GM12873 (cell line): ENCODE measurements around the gene DMAC2.

ENCODE experiments used
- TF ChIP-seq, protein P1 (sequence below): IDR thresholded peaks from 2 replicates; pipeline ENCODE4 v1.5.1; 2012; ENCODE audit warnings: low read depth, mild to moderate bottlenecking, moderate library complexity, low read length, control low read depth; ENCODE audit not compliant: insufficient read depth; ENCODE audit errors: missing control alignments

Gene DMAC2

GRCh38 chr19:41422456-41422855 is 17.3 kb downstream of the DMAC2 start:
- TF ChIP-seq, protein P1, sequence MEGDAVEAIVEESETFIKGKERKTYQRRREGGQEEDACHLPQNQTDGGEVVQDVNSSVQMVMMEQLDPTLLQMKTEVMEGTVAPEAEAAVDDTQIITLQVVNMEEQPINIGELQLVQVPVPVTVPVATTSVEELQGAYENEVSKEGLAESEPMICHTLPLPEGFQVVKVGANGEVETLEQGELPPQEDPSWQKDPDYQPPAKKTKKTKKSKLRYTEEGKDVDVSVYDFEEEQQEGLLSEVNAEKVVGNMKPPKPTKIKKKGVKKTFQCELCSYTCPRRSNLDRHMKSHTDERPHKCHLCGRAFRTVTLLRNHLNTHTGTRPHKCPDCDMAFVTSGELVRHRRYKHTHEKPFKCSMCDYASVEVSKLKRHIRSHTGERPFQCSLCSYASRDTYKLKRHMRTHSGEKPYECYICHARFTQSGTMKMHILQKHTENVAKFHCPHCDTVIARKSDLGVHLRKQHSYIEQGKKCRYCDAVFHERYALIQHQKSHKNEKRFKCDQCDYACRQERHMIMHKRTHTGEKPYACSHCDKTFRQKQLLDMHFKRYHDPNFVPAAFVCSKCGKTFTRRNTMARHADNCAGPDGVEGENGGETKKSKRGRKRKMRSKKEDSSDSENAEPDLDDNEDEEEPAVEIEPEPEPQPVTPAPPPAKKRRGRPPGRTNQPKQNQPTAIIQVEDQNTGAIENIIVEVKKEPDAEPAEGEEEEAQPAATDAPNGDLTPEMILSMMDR, result no peak

DNA sequence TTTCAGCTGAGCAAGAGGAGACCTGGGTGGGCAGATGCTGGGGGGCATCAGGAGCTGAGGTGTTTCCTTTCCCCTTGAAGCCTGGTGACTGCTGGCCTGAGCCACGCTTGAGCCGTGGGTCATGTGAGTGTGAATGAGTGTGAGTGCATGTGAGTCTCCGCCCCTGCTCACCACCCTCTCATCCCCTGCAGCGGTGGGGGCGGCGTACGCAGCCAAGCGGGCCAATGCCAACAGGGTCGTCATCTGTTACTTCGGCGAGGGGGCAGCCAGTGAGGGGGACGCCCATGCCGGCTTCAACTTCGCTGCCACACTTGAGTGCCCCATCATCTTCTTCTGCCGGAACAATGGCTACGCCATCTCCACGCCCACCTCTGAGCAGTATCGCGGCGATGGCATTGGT is 17.7 kb downstream of the DMAC2 start:
- TF ChIP-seq, protein P1, result no peak

- TF ChIP-seq, protein P1, result no peak
These were observed 18.4 kb downstream of the DMAC2 start for GRCh38 chr19:41421314-41421713.

DNA sequence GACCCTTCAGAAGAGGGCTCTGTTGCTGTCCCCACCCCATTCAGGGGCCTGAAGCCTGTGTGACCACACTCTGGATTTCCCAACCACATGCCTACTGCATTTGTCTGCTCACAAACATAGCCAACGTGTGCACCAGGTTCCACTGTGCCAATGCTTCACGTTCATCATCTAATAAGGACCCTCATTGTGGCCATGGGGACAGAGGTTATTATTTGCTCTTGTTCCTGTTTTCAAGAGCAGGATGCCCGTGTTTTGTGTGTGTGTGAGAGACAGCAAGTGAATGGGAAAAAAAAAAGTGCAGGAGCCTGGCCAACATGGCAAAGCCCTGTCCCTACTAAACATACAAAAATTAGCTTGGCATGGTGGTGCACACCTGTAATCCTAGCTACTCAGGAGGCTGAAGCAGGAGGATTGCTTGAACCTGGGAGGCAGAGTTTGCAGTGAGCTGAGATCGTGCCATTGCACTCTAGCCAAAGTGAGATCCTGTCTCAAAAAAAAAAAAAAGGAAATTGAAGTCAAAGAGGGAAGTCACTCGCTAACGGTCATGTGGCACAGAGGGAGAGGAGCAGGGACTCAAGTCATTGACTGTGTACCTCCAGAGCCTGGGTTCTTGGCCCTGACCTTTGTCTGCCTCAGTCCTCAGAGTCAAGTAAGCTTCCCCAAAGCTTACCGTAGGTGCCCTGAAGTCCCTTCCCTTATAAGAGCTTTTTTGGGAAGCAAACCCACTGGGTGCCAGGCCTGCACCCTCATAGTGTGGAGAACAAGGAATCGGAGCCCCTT is 19.4 kb downstream of the DMAC2 start:
- TF ChIP-seq, protein P1, result no peak

GRCh38 chr19:41416194-41416674 is 23.5 kb downstream of the DMAC2 start:
- TF ChIP-seq, protein P1, result no peak

- TF ChIP-seq, protein P1, result no peak
These were observed 24.5 kb downstream of the DMAC2 start for GRCh38 chr19:41415154-41415571.

GRCh38 chr19:41414461-41414860 is 25.3 kb downstream of the DMAC2 start:
- TF ChIP-seq, protein P1, result no peak
